ENCODE data around the gene PKM.

PKM gene

GRCh38 chr15:72238586-72238985 is 7.6 kb upstream of the PKM start:
- peaks cover 38% of the 10 kb centered on the region for H3K36me3 ChIP-seq
- H3K9me3 ChIP-seq (ENCODE audit: severe bottlenecking): no peaks in the 10 kb centered on the region
- H3K27me3 ChIP-seq (ENCODE audit: insufficient read depth, low read depth, severe bottlenecking): no peaks in the 10 kb centered on the region
- no peak for TF ChIP-seq CTCF (IDR thresholded peaks at IDR 0.05; ENCODE audit: low read depth, low read length)
- DNase-seq: no peak
- no peak overlapping the region for H3K27ac ChIP-seq
- H3K4me3 ChIP-seq (ENCODE audit: low read depth, low read length): no peak overlapping the region

DNA sequence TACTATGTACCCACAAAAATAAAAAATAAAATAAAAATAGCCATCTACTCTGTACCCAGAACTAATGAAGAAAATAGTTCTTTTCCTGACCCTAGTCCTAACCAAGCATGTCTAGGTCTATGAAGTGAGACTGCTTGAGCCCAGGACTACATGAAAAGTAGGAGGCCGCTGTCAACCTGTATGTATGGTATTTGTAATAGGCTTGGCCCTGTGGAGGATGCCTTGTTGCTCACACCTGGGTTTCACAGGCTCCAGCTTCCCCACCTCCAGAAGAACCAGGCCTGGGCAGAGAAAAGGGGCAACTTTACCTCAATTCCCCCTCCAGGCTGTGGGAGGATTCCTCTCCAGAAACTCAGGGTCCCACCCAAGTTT is 6.8 kb upstream of the PKM start:
- TF ChIP-seq CTCF (IDR thresholded peaks at IDR 0.05; ENCODE audit: low read depth, low read length): no peak
- Histone ChIP-seq H3K27me3 (ENCODE audit: insufficient read depth, low read depth, severe bottlenecking) (no peaks in the 10 kb centered on the region), H3K4me3 (ENCODE audit: low read depth, low read length) (no peak overlapping the region), H3K9me3 (ENCODE audit: severe bottlenecking) (no peaks in the 10 kb centered on the region), H3K36me3 (peaks cover 36% of the 10 kb centered on the region), H3K27ac (no peak overlapping the region)
- no peak for DNase-seq

DNA sequence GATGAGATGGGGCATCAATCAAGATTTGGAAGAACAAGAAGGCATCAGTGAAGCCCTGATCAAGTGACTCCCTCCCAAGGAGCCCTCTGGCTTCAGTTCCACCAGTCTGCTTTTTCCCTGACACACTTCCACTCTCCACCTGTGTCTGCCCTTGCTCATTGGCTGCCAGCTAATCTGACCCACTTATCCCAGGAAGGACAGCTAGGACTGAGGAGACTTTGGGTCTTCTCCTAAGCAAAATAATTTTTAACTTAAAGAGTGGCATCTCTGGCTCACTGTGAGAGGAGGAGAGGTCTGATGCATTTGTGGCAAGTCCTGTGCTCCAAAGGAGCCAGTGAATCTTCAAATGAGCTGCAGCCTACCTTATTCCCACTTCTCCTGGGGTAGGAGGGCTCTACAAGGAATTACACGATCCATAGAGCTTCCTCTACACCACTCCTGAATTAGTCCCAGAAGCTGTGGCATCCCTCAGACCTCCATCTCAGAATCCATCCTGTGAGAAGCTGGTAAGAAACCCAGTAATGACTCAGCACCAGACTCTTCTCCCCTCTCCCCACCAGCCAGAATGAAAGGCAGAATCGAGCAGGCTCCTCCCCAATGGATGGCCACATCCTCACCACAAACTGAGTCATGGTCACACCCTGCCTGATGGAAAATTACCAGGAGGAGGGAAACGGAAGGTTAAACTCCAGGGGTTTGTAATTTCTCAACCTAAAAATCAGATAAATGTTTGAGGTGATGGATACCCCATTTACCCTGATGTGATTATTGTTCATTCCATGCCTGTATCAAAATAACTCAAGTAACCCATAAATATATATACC is 6.3 kb upstream of the PKM start:
- H3K36me3 ChIP-seq: peaks cover 34% of the 10 kb centered on the region
- H3K27me3 ChIP-seq (ENCODE audit: insufficient read depth, low read depth, severe bottlenecking): no peaks in the 10 kb centered on the region
- peak overlapping the region; percentile 38 for H3K27ac ChIP-seq
- peak; percentile 45 for DNase-seq
- H3K4me3 ChIP-seq (ENCODE audit: low read depth, low read length): no peak overlapping the region
- no peaks in the 10 kb centered on the region for H3K9me3 ChIP-seq (ENCODE audit: severe bottlenecking)
- no peak for TF ChIP-seq CTCF (IDR thresholded peaks at IDR 0.05; ENCODE audit: low read depth, low read length)

DNA sequence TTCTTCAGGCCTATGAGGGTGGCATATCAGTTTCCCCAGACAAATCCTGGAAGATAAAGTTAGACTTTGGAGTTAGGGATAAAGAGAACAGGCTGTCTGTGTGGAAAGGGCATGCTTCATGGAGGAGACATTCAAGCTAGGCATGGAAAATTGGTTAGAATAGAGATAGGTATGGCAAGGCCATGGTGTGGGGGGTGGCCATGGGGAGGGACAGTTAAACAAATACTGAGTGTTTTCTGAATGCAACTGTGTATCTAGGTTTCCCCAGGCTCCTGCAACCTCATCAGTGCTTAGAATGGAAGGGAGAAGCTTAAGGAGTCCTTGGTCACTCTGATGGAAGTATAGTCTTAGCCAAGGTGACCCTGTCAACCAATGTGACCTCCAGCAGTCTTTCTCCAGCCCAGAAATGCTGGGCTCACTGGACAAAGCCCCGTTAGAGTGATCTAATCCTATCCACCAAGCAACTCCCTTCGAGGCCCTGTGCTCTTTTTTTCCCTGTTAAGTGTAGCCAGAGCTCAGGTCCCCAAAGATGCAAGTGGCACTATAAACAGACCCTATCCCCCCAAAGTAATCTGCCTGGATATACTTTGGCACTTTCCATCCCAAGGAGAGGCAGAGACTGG is 5.5 kb upstream of the PKM start:
- H3K27ac ChIP-seq: no peak overlapping the region

DNA sequence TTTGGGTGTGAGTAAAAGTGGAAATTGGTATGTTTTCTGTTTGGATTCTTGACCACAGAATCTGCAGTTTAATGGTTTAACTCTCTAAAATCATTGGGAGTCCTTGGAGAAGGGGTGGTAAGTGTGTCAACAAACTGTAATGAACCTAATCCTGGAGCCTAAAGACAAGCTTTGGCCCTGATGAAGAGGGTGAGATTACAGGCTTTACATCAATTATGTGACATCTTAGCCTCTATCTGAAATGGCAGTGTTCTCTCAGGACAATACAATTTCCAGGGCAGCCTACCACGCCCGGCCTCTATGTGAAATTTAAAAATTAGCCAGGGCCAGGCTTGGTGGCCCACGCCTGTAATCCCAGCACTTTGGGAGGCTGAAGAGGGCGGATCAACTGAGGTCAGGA is 4.3 kb upstream of the PKM start:
- Histone ChIP-seq H3K36me3 (peaks cover 21% of the 10 kb centered on the region), H3K4me3 (ENCODE audit: low read depth, low read length) (no peak overlapping the region), H3K27me3 (ENCODE audit: insufficient read depth, low read depth, severe bottlenecking) (no peaks in the 10 kb centered on the region), H3K9me3 (ENCODE audit: severe bottlenecking) (no peaks in the 10 kb centered on the region), H3K27ac (peak overlapping the region; percentile 31)
- no peak for TF ChIP-seq CTCF (IDR thresholded peaks at IDR 0.05; ENCODE audit: low read depth, low read length)
- peak; percentile 45 for DNase-seq

More for the DNA sequence above, 5.5 kb upstream of the PKM start:
- no peak for DNase-seq
- TF ChIP-seq CTCF (IDR thresholded peaks at IDR 0.05; ENCODE audit: low read depth, low read length): no peak
- H3K4me3 ChIP-seq (ENCODE audit: low read depth, low read length): no peak overlapping the region
- no peaks in the 10 kb centered on the region for H3K27me3 ChIP-seq (ENCODE audit: insufficient read depth, low read depth, severe bottlenecking)
- H3K9me3 ChIP-seq (ENCODE audit: severe bottlenecking): no peaks in the 10 kb centered on the region
- H3K36me3 ChIP-seq: peaks cover 26% of the 10 kb centered on the region
